CD4-positive, alpha-beta T cell treated with Interleukin-1 beta for 1 hour (primary cell): ENCODE measurements around the gene ECE1.

ENCODE experiments used
- DNase-seq, 2 donors: peaks; one replicate each; pipeline ENCODE4 v3.0.0-alpha.2; 2020 to 2022

Gene ECE1

GRCh38 chr1:21266119-21266774 is 24.0 kb downstream of the ECE1 start:
- DNase-seq = no peak

- no peak for DNase-seq
These were observed 24.6 kb downstream of the ECE1 start for GRCh38 chr1:21265644-21266043.

GRCh38 chr1:21264898-21265297 is 25.4 kb downstream of the ECE1 start:
- DNase-seq = no peak

GRCh38 chr1:21263653-21264225 is 26.5 kb downstream of the ECE1 start:
- no peak for DNase-seq

- no peak for DNase-seq
These were observed 27.2 kb downstream of the ECE1 start for GRCh38 chr1:21263052-21263429.

- no peak for DNase-seq
These were observed 27.8 kb downstream of the ECE1 start for GRCh38 chr1:21262293-21263051.

- DNase-seq = peak in 1 of 2 donors; percentile 70
These were observed 28.5 kb downstream of the ECE1 start for GRCh38 chr1:21261551-21262292.

GRCh38 chr1:21260405-21261125 is 29.7 kb downstream of the ECE1 start:
- no peak for DNase-seq

- no peak for DNase-seq
These were observed 30.8 kb downstream of the ECE1 start for GRCh38 chr1:21259316-21260076.

- no peak for DNase-seq
These were observed 31.7 kb downstream of the ECE1 start for GRCh38 chr1:21258331-21259134.

GRCh38 chr1:21257431-21258135 is 32.7 kb downstream of the ECE1 start:
- DNase-seq = no peak

- DNase-seq = no peak
These were observed 33.5 kb downstream of the ECE1 start for GRCh38 chr1:21256776-21257175.

- no peak for DNase-seq
These were observed 34.3 kb downstream of the ECE1 start for GRCh38 chr1:21255943-21256320.

GRCh38 chr1:21255284-21255942 is 34.9 kb downstream of the ECE1 start:
- DNase-seq = peak; percentile 84

GRCh38 chr1:21254335-21254951 is 35.8 kb downstream of the ECE1 start:
- no peak for DNase-seq

GRCh38 chr1:21251773-21252471 is 38.3 kb downstream of the ECE1 start:
- DNase-seq = no peak

- DNase-seq = no peak
These were observed 40.2 kb downstream of the ECE1 start for GRCh38 chr1:21249940-21250493.

- DNase-seq = no peak
These were observed 42.2 kb downstream of the ECE1 start for GRCh38 chr1:21247892-21248715.
